Activated gamma-delta T cell (primary cell): ENCODE measurements around the gene RNF157.
A peak's percentile ranks its signal among the peaks of the same experiment; 100 is the strongest.

Experiments used
- DNase-seq: peaks from one replicate; lab custom pipeline; 2025; lab: John Stamatoyannopoulos, UW

RNF157 gene

GRCh38 chr17:76123749-76124581, 116.3 kb downstream of the RNF157 start:
- no peak for DNase-seq

- DNase-seq = no peak
Observed at GRCh38 chr17:76123191-76123499, 117.1 kb downstream of the RNF157 start.

GRCh38 chr17:76122431-76123190, 117.7 kb downstream of the RNF157 start:
- DNase-seq = no peak

DNA sequence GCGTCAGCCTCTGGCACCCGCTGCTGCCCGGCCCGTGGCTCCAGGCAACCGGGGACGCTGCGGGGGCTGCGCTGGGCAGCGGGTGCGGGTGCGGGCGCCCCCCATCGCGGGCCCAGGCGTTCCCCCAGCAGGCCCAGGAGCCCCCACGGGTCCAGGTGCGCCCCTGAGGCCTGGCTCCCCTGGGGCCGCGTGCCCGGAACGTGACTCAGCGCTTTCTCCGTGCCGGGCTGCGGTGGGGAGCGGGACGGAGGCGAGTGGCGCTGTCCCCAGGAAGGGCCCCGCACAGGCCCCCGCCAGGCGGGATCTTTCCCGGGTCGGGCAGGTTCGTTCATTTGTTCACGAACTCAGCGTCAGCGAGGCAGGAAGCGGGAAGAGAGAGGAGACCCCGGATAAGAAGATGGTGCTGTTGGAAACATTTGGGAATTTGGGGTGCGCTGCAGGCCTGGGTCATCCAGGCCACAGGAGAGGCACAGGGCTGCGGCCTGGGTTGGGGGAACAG, 118.3 kb downstream of the RNF157 start:
- DNase-seq = no peak

- DNase-seq = no peak
Observed at GRCh38 chr17:76120658-76121008, 119.7 kb downstream of the RNF157 start.

DNA sequence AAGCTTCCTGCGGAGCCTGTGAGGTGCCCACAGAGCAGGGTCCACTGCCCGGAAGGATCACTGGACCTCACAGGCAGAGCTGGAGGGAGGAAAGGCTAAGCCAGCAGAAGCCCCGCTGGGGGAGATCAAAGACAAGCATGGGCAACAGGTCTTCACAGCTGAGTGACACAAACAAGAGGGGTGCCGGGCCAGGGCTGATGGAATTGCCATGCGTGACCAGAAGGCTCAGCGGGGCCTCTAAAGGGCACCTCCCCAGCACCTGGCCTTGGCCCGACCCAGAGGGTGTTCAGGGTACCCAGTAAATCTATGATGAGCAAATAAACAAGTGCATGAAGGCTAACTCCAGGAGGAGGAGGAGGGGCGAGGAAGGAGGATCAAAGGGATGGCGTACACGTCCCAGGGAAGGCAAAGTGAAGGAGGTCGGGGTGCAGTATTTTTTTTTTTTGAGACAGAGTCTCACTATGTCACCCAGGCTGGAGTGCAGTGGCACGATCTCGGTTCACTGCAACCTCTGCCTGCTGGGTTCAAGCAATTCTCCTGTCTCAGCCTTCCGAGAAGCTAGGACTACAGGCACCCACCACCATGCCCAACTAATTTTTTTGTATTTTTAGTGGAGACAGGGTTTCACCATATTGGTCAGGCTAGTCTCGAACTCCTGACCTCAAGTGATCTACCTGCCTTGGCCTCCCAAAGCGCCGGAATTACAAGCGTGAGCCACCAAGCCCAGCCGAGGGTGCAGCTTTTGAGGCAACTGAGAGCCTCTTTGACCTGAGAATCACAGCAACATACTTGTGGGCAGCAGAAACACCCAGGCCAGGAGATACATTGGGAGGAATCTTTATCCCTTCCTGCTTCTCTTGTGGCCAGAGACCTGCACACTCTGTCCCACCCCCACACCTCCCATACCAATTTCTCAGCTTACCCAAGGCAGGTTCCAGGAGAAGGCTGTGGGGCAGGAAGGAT, 120.6 kb downstream of the RNF157 start:
- no peak for DNase-seq

DNA sequence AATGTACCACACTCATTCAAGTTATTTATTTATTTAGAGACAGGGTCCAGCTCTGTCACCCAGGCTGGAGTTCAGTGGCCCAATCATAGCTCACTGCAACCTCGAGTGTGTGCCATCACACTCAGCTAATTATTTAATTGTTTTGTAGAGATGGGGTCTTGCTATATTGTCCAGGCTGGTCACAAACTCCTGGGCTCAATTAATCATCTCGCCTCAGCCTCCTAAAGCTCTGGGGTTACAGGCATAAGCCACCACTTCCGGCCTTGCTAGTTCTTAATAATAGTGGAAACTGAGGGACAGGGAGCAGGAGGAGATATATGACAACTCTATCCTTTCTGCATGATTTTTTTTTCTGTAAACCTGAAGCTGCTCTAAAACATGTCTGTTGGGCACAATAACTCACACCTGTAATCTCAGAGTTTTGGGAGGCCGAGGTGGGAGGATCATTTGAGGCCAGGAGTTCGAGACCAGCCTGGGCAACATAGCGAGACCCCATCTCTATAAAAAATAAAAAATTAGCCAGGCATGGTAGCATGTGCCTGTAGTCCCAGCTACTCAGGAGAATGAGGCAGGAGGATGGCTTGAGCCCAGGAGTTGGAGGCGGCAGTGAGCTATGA, 125.0 kb downstream of the RNF157 start:
- no peak for DNase-seq

GRCh38 chr17:76111956-76112355, 128.3 kb downstream of the RNF157 start:
- no peak for DNase-seq

DNA sequence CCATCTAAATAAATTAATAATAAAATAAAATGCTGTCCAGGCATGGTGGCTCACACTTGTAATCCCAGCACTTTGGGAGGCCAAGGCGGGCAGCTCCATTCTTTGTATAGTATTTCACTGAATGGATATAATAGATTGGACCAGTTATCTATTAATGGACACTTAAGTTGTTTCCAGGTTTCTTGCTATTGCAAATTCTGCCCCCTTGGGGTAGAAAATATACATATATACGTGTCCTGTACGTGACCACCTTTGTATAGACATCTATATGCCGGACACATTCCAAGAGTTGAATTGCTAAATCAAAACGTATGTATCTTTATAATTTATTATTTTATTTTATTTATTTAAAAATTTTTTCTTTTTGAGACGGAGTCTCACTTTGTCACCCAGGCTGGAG, 132.8 kb downstream of the RNF157 start:
- DNase-seq = no peak

DNA sequence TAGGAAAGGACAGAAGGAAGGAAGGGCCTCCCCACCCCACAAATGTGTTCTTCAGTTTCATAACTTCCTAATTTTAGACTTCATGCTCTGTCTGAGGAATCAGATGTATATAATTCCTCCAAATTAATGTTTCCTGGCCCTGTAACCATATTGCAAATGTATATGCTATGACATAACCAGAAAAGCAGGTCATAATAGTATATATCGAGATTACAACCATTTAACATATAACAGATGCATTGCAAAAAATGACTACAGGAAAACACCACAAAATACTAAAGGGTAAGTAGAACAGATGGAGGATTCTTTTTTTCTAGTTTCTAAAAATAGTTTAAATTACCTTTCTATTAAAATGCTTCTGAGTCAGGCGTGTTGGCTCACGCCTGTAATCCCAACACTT, 133.6 kb downstream of the RNF157 start:
- DNase-seq = no peak

DNA sequence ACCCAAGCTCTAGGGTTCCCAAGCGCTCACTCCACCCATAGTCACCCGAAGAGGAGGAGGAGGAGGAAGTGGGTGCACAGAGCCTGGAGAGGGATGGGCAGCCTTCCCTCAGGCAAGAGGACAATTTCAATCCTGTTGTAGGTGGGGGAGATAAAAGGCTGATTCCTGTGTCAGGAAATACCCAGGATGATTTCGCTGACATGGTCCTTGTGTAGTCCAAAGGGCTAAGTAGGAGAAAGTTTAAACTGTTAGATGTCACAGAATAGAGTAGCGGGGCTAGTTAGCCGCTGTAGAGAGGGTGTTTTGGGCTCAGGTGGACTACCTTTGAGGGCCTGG, 135.4 kb downstream of the RNF157 start:
- DNase-seq = no peak

- no peak for DNase-seq
Observed at GRCh38 chr17:76104140-76104895, 136.0 kb downstream of the RNF157 start.

- peak; percentile 85 for DNase-seq
Observed at GRCh38 chr17:76103274-76104139, 136.8 kb downstream of the RNF157 start, which contains the start of gene EXOC7. TSS of gene EXOC7 (minus strand) at chr17:76103787. CDS start at chr17:76103692, 95 bp downstream.

- no peak for DNase-seq
Observed at GRCh38 chr17:76102944-76103273, 137.4 kb downstream of the RNF157 start.

GRCh38 chr17:76097716-76098295, 142.5 kb downstream of the RNF157 start:
- DNase-seq = no peak

- no peak for DNase-seq
Observed at GRCh38 chr17:76095943-76096342, 144.3 kb downstream of the RNF157 start.

DNA sequence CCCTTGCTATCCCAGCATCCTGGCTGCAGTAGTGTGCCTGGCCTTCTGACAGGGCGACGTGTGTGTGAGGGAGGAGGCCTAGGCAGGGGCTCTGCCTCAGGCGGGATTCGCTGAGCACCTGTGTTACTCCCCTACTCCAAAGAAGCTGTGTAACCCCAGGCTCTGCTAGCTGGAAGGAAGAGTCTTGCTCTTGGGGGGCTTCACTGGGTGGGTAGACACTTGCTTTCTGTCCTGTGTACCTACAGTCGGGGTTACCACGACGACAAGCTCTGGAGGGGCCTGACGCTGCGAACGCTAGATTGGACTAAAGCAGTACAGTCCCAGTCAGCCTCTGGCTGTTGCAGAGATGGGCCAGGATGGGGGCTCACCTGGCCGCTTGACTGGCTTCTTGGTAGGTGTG, 146.2 kb downstream of the RNF157 start:
- no peak for DNase-seq

DNA sequence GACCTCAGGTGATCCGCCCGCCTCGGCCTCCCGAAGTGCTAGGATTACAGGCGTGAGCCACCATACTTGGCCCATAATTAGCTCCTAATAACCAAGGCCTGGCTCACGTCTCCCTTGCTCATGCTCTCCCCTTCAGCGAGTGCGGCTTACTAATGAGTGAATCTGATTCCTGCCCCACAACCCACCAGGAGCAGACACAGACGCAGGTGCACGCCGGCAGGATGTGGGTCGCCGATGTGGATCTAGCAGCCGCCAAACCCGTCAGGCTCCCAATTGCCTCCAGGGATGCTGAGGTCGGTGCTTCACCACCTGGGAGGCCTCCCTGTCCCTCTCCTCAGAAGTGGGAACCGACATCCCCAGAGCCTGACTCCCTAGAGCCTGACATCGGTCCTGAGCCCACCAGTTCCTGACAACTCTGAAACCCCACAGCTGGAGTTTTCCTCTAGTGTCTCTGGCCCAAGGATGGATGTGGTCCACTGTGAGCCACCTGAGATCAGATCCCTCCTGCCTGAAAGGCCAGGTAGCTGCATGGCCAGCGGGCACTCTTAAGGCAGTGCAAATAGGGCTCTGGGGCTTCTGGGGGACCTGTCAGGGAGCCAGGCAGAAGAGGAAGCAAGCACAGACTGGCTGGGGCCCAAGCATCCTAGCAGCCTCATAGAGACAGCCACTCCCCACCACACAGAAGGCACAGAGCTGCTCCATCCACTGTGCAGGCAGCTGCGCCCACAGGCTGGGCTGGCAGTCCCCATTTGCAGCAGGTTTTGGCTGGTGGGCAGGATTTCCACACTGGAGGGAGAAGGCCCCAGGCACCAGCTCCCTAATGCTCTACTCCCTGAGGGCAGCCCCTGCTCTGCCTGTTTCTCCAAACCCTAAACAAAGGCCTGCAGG, 147.5 kb downstream of the RNF157 start:
- DNase-seq = no peak
